HUES48 (cell line): ENCODE results near the gene ELF1.
A peak's percentile ranks its signal among the peaks of the same experiment; 100 is the strongest.

Experiments used
- H3K27ac ChIP-seq: one replicate; pipeline ENCODE4 v1.7.0; 2013; ENCODE audit warnings: low read depth, low read length, inconsistent platforms
- H3K27me3 ChIP-seq: 2 replicates; pipeline ENCODE4 v1.6.1; 2013; ENCODE audit warnings: mild to moderate bottlenecking, low read length; ENCODE audit not compliant: control insufficient read depth, insufficient read depth
- H3K36me3 ChIP-seq: 2 replicates; pipeline ENCODE4 v1.6.1; 2013; ENCODE audit warnings: low read length; ENCODE audit not compliant: control insufficient read depth, insufficient read depth
- H3K4me1 ChIP-seq: 2 replicates; pipeline ENCODE4 v1.6.1; 2013; ENCODE audit warnings: mild to moderate bottlenecking, low read length; ENCODE audit not compliant: control insufficient read depth, insufficient read depth
- H3K4me3 ChIP-seq: 2 replicates; pipeline ENCODE4 v1.5.1; 2013; ENCODE audit warnings: mild to moderate bottlenecking, low read depth, low read length
- H3K9ac ChIP-seq: 2 replicates; pipeline ENCODE4 v1.6.1; 2013; ENCODE audit warnings: mild to moderate bottlenecking, low read depth, low read length, moderate library complexity
- H3K9me3 ChIP-seq: 2 replicates; pipeline ENCODE4 v1.6.1; 2013; ENCODE audit warnings: low read length; ENCODE audit not compliant: control insufficient read depth, insufficient read depth

Gene ELF1

DNA sequence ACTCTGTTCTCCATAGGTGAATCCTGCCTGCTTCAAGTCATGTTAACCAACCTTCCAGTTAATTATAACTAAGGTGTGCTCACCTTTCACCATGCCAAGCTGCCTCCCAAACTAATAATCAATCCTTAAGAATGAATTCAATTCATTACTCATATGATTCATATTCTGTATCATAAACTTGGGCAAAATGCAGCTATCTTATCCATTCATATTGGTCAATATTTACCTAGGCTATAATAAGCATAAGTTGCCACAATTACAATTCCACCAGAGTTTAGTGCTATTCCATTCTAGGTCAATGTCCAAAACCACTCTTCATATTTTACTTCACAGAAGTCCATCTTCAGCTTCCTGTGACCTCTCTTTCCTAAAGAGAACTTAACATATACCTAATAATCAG, 13.4 kb downstream of the ELF1 start:
- Histone ChIP-seq H3K4me3 (no peak overlapping the region), H3K4me1 (peaks cover 24% of the 10 kb centered on the region), H3K9me3 (no peaks in the 10 kb centered on the region), H3K27ac (no peak overlapping the region), H3K9ac (no peak overlapping the region), H3K27me3 (no peaks in the 10 kb centered on the region), H3K36me3 (no peaks in the 10 kb centered on the region)

GRCh38 chr13:41004875-41005693, 14.0 kb downstream of the ELF1 start:
- Histone ChIP-seq H3K27me3 (no peaks in the 10 kb centered on the region), H3K4me1 (peaks cover 24% of the 10 kb centered on the region), H3K9ac (no peak overlapping the region), H3K27ac (no peak overlapping the region), H3K4me3 (no peak overlapping the region), H3K9me3 (no peaks in the 10 kb centered on the region), H3K36me3 (no peaks in the 10 kb centered on the region)

DNA sequence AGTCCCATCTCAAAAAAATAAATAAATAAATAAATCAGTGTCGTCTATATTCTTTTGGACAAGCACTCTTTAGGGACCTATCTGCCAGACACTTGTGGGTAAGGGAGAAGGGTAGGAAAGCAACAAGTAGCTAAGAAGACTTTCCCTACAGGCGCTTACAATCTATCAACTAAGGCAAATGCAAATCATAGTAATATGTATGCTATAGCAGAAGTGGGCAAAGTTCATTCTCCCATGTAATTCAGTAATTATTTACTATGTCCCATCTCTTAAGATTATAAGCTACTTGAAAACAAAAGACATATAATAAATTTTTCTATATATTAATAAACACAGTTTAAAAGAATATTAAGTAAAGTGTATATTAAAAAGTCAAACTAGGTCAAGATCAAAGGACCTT, 16.5 kb downstream of the ELF1 start:
- no peak overlapping the region for H3K27ac ChIP-seq
- H3K27me3 ChIP-seq: no peaks in the 10 kb centered on the region
- H3K9ac ChIP-seq: no peak overlapping the region
- H3K9me3 ChIP-seq: no peaks in the 10 kb centered on the region
- peaks cover 14% of the 10 kb centered on the region for H3K4me1 ChIP-seq
- no peaks in the 10 kb centered on the region for H3K36me3 ChIP-seq
- H3K4me3 ChIP-seq: no peak overlapping the region

DNA sequence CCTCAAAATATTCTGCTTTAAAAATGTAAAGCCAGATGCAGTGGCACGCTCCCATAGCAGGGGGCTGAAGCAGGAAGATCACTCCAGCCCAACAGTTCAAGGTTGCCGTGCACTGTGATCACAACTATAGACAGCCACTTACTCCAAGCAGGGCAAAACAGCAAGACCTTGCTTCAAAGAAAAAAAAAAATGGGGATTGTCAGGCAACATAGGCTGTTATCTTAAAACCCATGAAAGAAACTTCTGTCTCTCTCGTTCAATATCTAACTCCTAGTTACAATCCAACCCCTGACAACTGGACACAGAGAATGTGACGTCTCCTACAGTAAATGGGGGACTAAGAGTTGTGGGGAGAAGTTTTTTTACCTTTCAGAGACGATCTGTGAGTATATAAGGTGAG, 17.4 kb downstream of the ELF1 start:
- no peaks in the 10 kb centered on the region for H3K36me3 ChIP-seq
- H3K4me3 ChIP-seq: no peak overlapping the region
- H3K27ac ChIP-seq: no peak overlapping the region

DNA sequence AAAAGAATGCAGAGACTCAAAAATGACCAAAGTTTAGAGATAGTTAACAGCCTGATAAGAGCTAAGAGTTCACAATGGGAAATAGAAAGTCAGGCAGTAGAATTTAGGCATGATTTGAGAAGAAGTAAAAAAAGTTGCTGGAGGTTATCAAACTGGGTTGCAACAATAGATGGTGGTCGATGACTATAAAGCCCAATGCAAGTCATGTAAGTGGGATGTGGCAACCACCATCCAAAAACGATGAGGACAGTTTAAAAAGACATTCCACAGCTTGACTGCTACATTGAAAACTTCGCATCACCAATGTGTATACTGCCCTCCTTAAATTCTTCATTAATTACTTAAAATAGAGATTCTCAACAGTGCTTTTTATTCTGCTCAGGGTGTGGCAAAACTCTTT, 19.7 kb downstream of the ELF1 start:
- Histone ChIP-seq H3K4me3 (no peak overlapping the region), H3K9me3 (no peaks in the 10 kb centered on the region), H3K27me3 (no peaks in the 10 kb centered on the region), H3K36me3 (no peaks in the 10 kb centered on the region), H3K4me1 (no peaks in the 10 kb centered on the region), H3K27ac (no peak overlapping the region), H3K9ac (no peak overlapping the region)

More for the DNA sequence above, 17.4 kb downstream of the ELF1 start:
- Histone ChIP-seq H3K27me3 (no peaks in the 10 kb centered on the region), H3K4me1 (peaks cover 5% of the 10 kb centered on the region; the same call in 1 of the 2 replicates), H3K9me3 (no peaks in the 10 kb centered on the region), H3K9ac (no peak overlapping the region)

DNA sequence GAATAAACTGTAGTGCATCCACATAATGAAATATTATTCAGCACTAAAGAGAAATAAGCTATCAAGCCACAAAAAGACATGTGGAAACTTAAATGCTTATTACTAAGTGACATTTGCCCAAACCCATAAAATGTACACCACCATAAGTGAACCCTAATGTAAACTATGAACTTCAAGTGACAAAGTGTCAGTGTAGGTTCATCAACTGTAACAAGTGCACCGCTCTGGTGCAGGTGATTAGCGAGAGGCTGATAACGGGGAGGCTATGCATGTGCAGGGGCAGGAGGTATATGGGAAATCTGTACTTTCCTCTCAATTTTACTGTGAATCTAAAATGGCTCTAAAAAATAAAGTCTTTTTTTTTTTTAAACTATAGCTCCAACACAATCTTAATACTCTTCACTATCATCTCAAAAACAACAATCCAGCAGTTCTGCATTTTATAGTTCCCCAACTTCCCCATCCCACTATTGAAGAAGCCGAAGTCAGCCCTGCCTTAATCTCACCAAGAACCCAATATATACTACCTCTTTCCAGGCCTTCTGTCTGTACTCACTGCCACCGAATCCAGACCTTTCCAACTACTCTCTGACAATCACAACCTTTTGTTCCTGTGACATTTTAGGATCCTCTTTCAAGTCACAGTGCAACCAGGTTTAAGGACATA, 22.6 kb downstream of the ELF1 start:
- H3K27ac ChIP-seq: no peak overlapping the region
- H3K4me1 ChIP-seq: peaks cover 4% of the 10 kb centered on the region; the same call in 1 of the 2 replicates
- no peak overlapping the region for H3K4me3 ChIP-seq
- no peak overlapping the region for H3K9ac ChIP-seq
- H3K36me3 ChIP-seq: no peaks in the 10 kb centered on the region
- no peaks in the 10 kb centered on the region for H3K9me3 ChIP-seq
- no peaks in the 10 kb centered on the region for H3K27me3 ChIP-seq

GRCh38 chr13:40995997-40996396, 23.1 kb downstream of the ELF1 start:
- no peak overlapping the region for H3K9ac ChIP-seq
- H3K4me1 ChIP-seq: peaks cover 4% of the 10 kb centered on the region; the same call in 1 of the 2 replicates
- no peak overlapping the region for H3K27ac ChIP-seq
- no peak overlapping the region for H3K4me3 ChIP-seq
- no peaks in the 10 kb centered on the region for H3K27me3 ChIP-seq
- no peaks in the 10 kb centered on the region for H3K9me3 ChIP-seq
- H3K36me3 ChIP-seq: no peaks in the 10 kb centered on the region

- peaks cover 4% of the 10 kb centered on the region; the same call in 1 of the 2 replicates for H3K4me1 ChIP-seq
- H3K9ac ChIP-seq: no peak overlapping the region
- H3K4me3 ChIP-seq: no peak overlapping the region
- no peaks in the 10 kb centered on the region for H3K36me3 ChIP-seq
- H3K27ac ChIP-seq: no peak overlapping the region
- H3K27me3 ChIP-seq: no peaks in the 10 kb centered on the region
- no peaks in the 10 kb centered on the region for H3K9me3 ChIP-seq
Measured at GRCh38 chr13:40994581-40995230, 24.4 kb downstream of the ELF1 start.

GRCh38 chr13:40993987-40994386, 25.1 kb downstream of the ELF1 start:
- H3K9me3 ChIP-seq: no peaks in the 10 kb centered on the region
- no peaks in the 10 kb centered on the region for H3K36me3 ChIP-seq
- H3K9ac ChIP-seq: no peak overlapping the region
- peak overlapping the region; percentile 11 for H3K27ac ChIP-seq
- no peak overlapping the region for H3K4me3 ChIP-seq
- H3K27me3 ChIP-seq: no peaks in the 10 kb centered on the region
- H3K4me1 ChIP-seq: peaks cover 4% of the 10 kb centered on the region; the same call in 1 of the 2 replicates

GRCh38 chr13:40992678-40993518, 26.2 kb downstream of the ELF1 start:
- Histone ChIP-seq H3K9ac (no peak overlapping the region), H3K4me1 (peaks cover 4% of the 10 kb centered on the region; the same call in 1 of the 2 replicates), H3K4me3 (no peak overlapping the region), H3K27ac (peak overlapping the region; percentile 11), H3K36me3 (no peaks in the 10 kb centered on the region), H3K9me3 (no peaks in the 10 kb centered on the region), H3K27me3 (no peaks in the 10 kb centered on the region)
